ENCODE measurements around the gene CDK5RAP3.
"Not testable (repeated sequence)": the region's sequence is repeated elsewhere in the genome, so short reads cannot be mapped to it uniquely, and the experiment has no call there.

Gene CDK5RAP3

GRCh38 chr17:47967607-47968252 lies 3.2 kb upstream of the CDK5RAP3 start:
- peak overlapping the region in 5 of 21 experiments; percentile 8 to 68 (median 25) for H3K27ac ChIP-seq
- H3K4me3 ChIP-seq, result no peak overlapping the region

GRCh38 chr17:47968836-47969235 lies 2.1 kb upstream of the CDK5RAP3 start:
- H3K27ac ChIP-seq, result no peak overlapping the region

GRCh38 chr17:47969930-47970724 lies 786 bp upstream of the CDK5RAP3 start:
- Histone ChIP-seq H3K4me3 (peak overlapping the region in 6 of 7 experiments; percentile 64 to 96 (median 89)), H3K27ac (peak overlapping the region in 5 of 21 experiments; percentile 11 to 65 (median 41))

More at GRCh38 chr17:47968836-47969235, 2.1 kb upstream of the CDK5RAP3 start:
- H3K4me3 ChIP-seq, result no peak overlapping the region

GRCh38 chr17:47973541-47973940 lies 2.6 kb downstream of the CDK5RAP3 start:
- Histone ChIP-seq H3K27ac (no peak overlapping the region), H3K4me3 (no peak overlapping the region)

GRCh38 chr17:47975189-47975822 lies 4.4 kb downstream of the CDK5RAP3 start:
- Histone ChIP-seq H3K4me3 (no peak overlapping the region), H3K27ac (no peak overlapping the region)

GRCh38 chr17:47975823-47976205 lies 4.9 kb downstream of the CDK5RAP3 start:
- Histone ChIP-seq H3K4me3 (no peak overlapping the region), H3K27ac (no peak overlapping the region)

- no peak overlapping the region for H3K4me3 ChIP-seq
- H3K27ac ChIP-seq, result no peak overlapping the region
Observed at GRCh38 chr17:47978324-47978723, 7.4 kb downstream of the CDK5RAP3 start.

GRCh38 chr17:47980541-47980940 lies 9.6 kb downstream of the CDK5RAP3 start:
- no peak overlapping the region for H3K4me3 ChIP-seq
- peak overlapping the region in 1 of 21 experiments; percentile 11 for H3K27ac ChIP-seq

- Histone ChIP-seq H3K4me3 (no peak overlapping the region), H3K27ac (no peak overlapping the region)
Observed at GRCh38 chr17:47981462-47981861, 10.5 kb downstream of the CDK5RAP3 start.

- H3K27ac ChIP-seq, result no peak overlapping the region
Observed at GRCh38 chr17:47982091-47982617, 11.2 kb downstream of the CDK5RAP3 start.

GRCh38 chr17:47982645-47983390 lies 11.9 kb downstream of the CDK5RAP3 start:
- no peak overlapping the region for H3K27ac ChIP-seq
- H3K4me3 ChIP-seq, result no peak overlapping the region

More at GRCh38 chr17:47982091-47982617, 11.2 kb downstream of the CDK5RAP3 start:
- H3K4me3 ChIP-seq, result no peak overlapping the region

- no peak overlapping the region for H3K4me3 ChIP-seq
- H3K27ac ChIP-seq, result no peak overlapping the region
Observed at GRCh38 chr17:47983492-47984223, 12.7 kb downstream of the CDK5RAP3 start.

- H3K27ac ChIP-seq, result no peak overlapping the region
- no peak overlapping the region for H3K4me3 ChIP-seq
Observed at GRCh38 chr17:47986520-47986919, 15.6 kb downstream of the CDK5RAP3 start.

- Histone ChIP-seq H3K4me3 (no peak overlapping the region), H3K27ac (peak overlapping the region in 1 of 21 experiments; percentile 28)
Observed at GRCh38 chr17:47987240-47987835, 16.4 kb downstream of the CDK5RAP3 start.

GRCh38 chr17:47988445-47988844 lies 17.5 kb downstream of the CDK5RAP3 start:
- not testable (repeated sequence) for H3K4me3 ChIP-seq, H3K27ac ChIP-seq

GRCh38 chr17:47989159-47989558 lies 18.2 kb downstream of the CDK5RAP3 start:
- no peak overlapping the region for H3K4me3 ChIP-seq
- H3K27ac ChIP-seq, result no peak overlapping the region

- no peak overlapping the region for H3K27ac ChIP-seq
- no peak overlapping the region for H3K4me3 ChIP-seq
Observed at GRCh38 chr17:47989700-47990099, 18.8 kb downstream of the CDK5RAP3 start.

- Histone ChIP-seq H3K27ac (no peak overlapping the region), H3K4me3 (no peak overlapping the region)
Observed at GRCh38 chr17:47990962-47991731, 20.2 kb downstream of the CDK5RAP3 start.
